Hepatocyte (in vitro differentiated cells): ENCODE measurements around the gene SMAP1. TPM values are rescaled to one million over a fixed set of nuclear protein-coding genes. Genes with fewer than 3 reads are reported as not detected.

ENCODE experiments used
- DNase-seq: peaks from one replicate; pipeline ENCODE4 v3.0.0-alpha.2; 2016; ENCODE audit warnings: low spot score
- H2AFZ ChIP-seq: fragments of 200-600 bp; sonication (generic); 2 replicates; pipeline ENCODE4 v1.6.0; 2016; ENCODE audit warnings: antibody characterized with exemption, mild to moderate bottlenecking
- H3K27ac ChIP-seq: fragments of 200-600 bp; sonication (generic); 2 replicates; pipeline ENCODE4 v1.5.1; 2016; ENCODE audit warnings: mild to moderate bottlenecking
- H3K27me3 ChIP-seq: fragments of 200-600 bp; sonication (generic); 2 replicates; pipeline ENCODE4 v1.6.1; 2016
- H3K36me3 ChIP-seq: fragments of 200-600 bp; sonication (generic); replicated peaks from 2 replicates; pipeline ENCODE4 v1.5.1; 2016; ENCODE audit warnings: low read depth; ENCODE audit not compliant: insufficient read depth
- H3K4me1 ChIP-seq: fragments of 200-600 bp; sonication (generic); 2 replicates; pipeline ENCODE4 v1.5.1; 2016; ENCODE audit warnings: mild to moderate bottlenecking, moderate library complexity; ENCODE audit not compliant: insufficient read depth
- H3K4me2 ChIP-seq: fragments of 200-600 bp; sonication (generic); 2 replicates; pipeline ENCODE4 v1.6.0; 2016
- H3K4me3 ChIP-seq: fragments of 200-600 bp; sonication (generic); 2 replicates; pipeline ENCODE4 v1.5.1; 2016; ENCODE audit warnings: mild to moderate bottlenecking
- H3K79me2 ChIP-seq: fragments of 200-600 bp; sonication (generic); 2 replicates; pipeline ENCODE4 v1.6.0; 2017; ENCODE audit warnings: mild to moderate bottlenecking
- H3K9me2 ChIP-seq: fragments of 200-600 bp; sonication (generic); replicated peaks from 2 replicates; pipeline ENCODE4 v1.6.0; 2017; ENCODE audit warnings: mild to moderate bottlenecking; ENCODE audit not compliant: insufficient read depth
- H3K9me3 ChIP-seq: fragments of 200-600 bp; sonication (generic); 2 replicates; pipeline ENCODE4 v1.5.1; 2016; ENCODE audit warnings: low read depth, mild to moderate bottlenecking
- H4K20me1 ChIP-seq: fragments of 200-600 bp; sonication (generic); 2 replicates; pipeline ENCODE4 v1.6.0; 2016; ENCODE audit warnings: mild to moderate bottlenecking; ENCODE audit not compliant: insufficient read depth, poor library complexity, severe bottlenecking
- EZH2 ChIP-seq: fragments of 200-600 bp; sonication (generic); IDR thresholded peaks from 2 replicates; pipeline ENCODE4 v1.6.1; 2016; ENCODE audit warnings: antibody characterized with exemption, mild to moderate bottlenecking, borderline replicate concordance
- EZH2phosphoT487 ChIP-seq: fragments of 200-600 bp; sonication (generic); IDR thresholded peaks from one replicate; pipeline ENCODE4 v1.6.1; 2018; ENCODE audit warnings: antibody characterized with exemption, mild to moderate bottlenecking, low read depth, moderate library complexity; ENCODE audit not compliant: unreplicated experiment, severe bottlenecking
- WGBS: methylation state at CpG from one replicate; pipeline ENCODE4 v1.1.6; 2016; ENCODE audit warnings: low lambda C conversion rate; ENCODE audit errors: missing lambda C conversion rate; 5-methylcytosine and 5-hydroxymethylcytosine counted together
- polyA plus RNA-seq: library from polyadenylated mRNA; unstranded; fragments of >200 nt; fragmentation: Nextera tagmentation; extraction: Ambion mirVana; gene quantifications from 2 replicates; pipeline ENCODE4 v1.2.1, GENCODE V29; 2016
- total RNA-seq: library from RNA; depleted of rRNA; stranded (reverse); fragments of >200 nt; gene quantifications from 2 replicates; pipeline ENCODE4 v1.2.3, GENCODE V29; 2014
- TF ChIP-seq, protein P1 (sequence below): fragments of 200-600 bp; sonication (generic); IDR thresholded peaks from 2 replicates; pipeline ENCODE4 v1.5.1; 2016; ENCODE audit warnings: antibody characterized with exemption, mild to moderate bottlenecking; ENCODE audit not compliant: poor library complexity

SMAP1 gene
- total and polyA plus RNA-seq, 2 experiments from 2014 or later, result 28.2 to 42.4 TPM

DNA sequence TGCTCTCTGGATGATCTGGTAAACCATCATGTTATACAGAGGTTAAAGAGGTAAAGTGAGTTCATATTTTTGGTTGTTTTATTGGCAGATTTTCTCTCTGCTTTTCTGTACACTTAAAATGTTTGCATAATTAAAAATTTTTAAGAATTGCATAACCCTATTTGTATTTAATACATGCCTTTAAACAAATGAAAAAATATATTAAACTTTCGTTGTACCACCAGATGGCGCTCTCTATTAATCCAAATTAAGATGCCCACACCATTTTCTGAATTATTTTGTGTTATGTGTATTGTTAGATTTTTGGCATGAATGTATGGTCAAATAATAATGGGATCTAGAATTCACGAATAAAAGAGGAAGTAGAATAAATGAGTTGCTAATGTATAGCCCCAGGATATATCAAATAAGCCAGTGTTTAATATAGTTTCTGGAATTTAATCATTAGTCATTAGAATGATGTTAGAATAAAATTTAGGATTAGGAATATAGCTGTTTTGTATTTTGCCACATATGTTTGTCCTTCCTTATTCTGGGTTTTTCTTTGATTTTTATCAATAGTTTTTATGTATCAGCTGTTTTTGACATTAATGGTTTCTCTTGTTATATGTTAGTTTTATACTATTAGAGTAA, 38.9 kb downstream of the SMAP1 start:
- 4% methylated on average over 3 of the region's 3 CpGs for WGBS
- Histone ChIP-seq H3K36me3 (no peaks in the 10 kb centered on the region), H3K79me2 (peaks cover 90% of the 10 kb centered on the region), H3K27ac (no peak overlapping the region), H3K4me3 (no peak overlapping the region), H3K27me3 (no peaks in the 10 kb centered on the region), H2AFZ (no peak overlapping the region), H3K9me2 (no peaks in the 10 kb centered on the region), H3K4me2 (no peak overlapping the region), H3K4me1 (no peaks in the 10 kb centered on the region), H4K20me1 (peaks cover 28% of the 10 kb centered on the region), H3K9me3 (no peaks in the 10 kb centered on the region)
- TF ChIP-seq, protein P1, sequence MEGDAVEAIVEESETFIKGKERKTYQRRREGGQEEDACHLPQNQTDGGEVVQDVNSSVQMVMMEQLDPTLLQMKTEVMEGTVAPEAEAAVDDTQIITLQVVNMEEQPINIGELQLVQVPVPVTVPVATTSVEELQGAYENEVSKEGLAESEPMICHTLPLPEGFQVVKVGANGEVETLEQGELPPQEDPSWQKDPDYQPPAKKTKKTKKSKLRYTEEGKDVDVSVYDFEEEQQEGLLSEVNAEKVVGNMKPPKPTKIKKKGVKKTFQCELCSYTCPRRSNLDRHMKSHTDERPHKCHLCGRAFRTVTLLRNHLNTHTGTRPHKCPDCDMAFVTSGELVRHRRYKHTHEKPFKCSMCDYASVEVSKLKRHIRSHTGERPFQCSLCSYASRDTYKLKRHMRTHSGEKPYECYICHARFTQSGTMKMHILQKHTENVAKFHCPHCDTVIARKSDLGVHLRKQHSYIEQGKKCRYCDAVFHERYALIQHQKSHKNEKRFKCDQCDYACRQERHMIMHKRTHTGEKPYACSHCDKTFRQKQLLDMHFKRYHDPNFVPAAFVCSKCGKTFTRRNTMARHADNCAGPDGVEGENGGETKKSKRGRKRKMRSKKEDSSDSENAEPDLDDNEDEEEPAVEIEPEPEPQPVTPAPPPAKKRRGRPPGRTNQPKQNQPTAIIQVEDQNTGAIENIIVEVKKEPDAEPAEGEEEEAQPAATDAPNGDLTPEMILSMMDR, result peak; percentile 77
- no peak for TF ChIP-seq EZH2
- peak; percentile 46 for DNase-seq

DNA sequence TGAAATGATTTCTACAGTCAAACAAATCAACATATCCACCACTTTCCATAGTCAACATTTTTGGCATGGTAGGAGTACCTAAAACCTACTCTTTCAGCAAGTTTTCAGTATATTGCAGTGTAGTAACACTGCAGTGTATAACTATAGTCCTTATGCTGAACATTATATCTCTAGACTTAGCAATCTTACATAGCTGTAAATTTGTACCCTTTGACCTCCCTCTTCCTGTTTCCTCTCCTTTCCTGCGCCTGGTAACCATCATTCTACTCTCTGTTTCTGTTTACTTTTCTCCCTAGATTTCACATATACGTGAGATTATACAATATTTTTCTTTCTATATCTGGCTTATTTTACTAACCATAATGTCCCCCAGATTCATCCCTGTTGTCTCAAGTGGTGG, 40.2 kb downstream of the SMAP1 start:
- H3K27me3 ChIP-seq, result no peaks in the 10 kb centered on the region
- H2AFZ ChIP-seq, result no peak overlapping the region
- TF ChIP-seq EZH2, result no peak
- TF ChIP-seq, protein P1, result no peak
- no peak for TF ChIP-seq EZH2phosphoT487
- H3K4me3 ChIP-seq, result no peak overlapping the region
- no peak for DNase-seq
- H3K4me2 ChIP-seq, result no peak overlapping the region
- no peaks in the 10 kb centered on the region for H3K36me3 ChIP-seq
- peaks cover 28% of the 10 kb centered on the region for H4K20me1 ChIP-seq
- H3K4me1 ChIP-seq, result no peaks in the 10 kb centered on the region
- H3K27ac ChIP-seq, result no peak overlapping the region
- H3K9me2 ChIP-seq, result no peaks in the 10 kb centered on the region
- H3K9me3 ChIP-seq, result no peaks in the 10 kb centered on the region
- 74% methylated on average over 2 of the region's 2 CpGs for WGBS
- H3K79me2 ChIP-seq, result peaks cover 90% of the 10 kb centered on the region

DNA sequence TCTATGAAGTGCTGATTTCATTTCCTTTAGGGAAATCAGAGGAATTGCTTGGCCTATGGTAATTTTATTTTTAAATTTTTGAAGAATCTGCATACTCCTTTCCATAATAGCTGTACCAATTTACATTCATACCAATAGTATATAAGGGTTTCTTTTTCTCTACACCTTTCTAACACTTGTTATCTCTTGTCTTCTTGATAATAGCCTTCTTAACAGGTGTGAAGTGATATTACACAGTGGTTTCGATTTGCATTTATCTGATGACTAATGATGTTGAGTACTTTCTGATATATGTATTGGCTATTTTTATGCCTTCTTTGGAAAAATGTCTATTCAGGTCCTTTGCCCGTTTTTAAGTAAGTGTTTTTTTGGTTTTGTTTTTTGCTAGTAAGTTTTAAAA, 40.8 kb downstream of the SMAP1 start:
- no peaks in the 10 kb centered on the region for H3K27me3 ChIP-seq
- peaks cover 90% of the 10 kb centered on the region for H3K79me2 ChIP-seq
- TF ChIP-seq EZH2, result no peak
- TF ChIP-seq EZH2phosphoT487, result no peak
- TF ChIP-seq, protein P1, result no peak
- peaks cover 28% of the 10 kb centered on the region for H4K20me1 ChIP-seq
- H3K36me3 ChIP-seq, result no peaks in the 10 kb centered on the region
- WGBS, result 91% methylated on average over 2 of the region's 2 CpGs
- no peaks in the 10 kb centered on the region for H3K4me1 ChIP-seq
- no peak overlapping the region for H3K27ac ChIP-seq
- H3K4me2 ChIP-seq, result no peak overlapping the region
- H2AFZ ChIP-seq, result no peak overlapping the region
- H3K4me3 ChIP-seq, result no peak overlapping the region
- no peak for DNase-seq
- no peaks in the 10 kb centered on the region for H3K9me2 ChIP-seq
- no peaks in the 10 kb centered on the region for H3K9me3 ChIP-seq

DNA sequence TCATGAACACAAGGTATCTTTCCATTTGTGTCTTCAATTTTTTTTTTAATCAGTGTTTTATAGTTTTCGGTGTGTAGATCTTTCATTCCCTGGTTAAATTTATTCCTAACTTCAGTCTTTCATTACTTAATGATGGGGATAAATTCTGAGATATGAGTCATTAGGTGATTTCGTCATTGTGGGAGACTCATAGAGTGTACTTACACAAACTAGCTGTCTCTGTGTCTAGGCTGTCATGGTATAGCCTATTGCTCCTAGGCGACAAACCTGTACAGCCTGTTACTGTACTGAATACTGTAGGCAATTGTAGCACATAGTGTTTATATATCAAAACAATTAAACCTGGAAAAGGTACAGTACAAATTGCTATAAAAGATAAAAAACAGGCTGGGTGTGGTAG, 42.1 kb downstream of the SMAP1 start:
- DNase-seq, result no peak
- WGBS, result 92% methylated on average over 3 of the region's 3 CpGs
- no peaks in the 10 kb centered on the region for H3K9me2 ChIP-seq
- H3K4me3 ChIP-seq, result no peak overlapping the region
- peaks cover 22% of the 10 kb centered on the region for H4K20me1 ChIP-seq
- H3K4me1 ChIP-seq, result no peaks in the 10 kb centered on the region
- H2AFZ ChIP-seq, result no peak overlapping the region
- TF ChIP-seq EZH2phosphoT487 (no peak), EZH2 (no peak)
- TF ChIP-seq, protein P1, result no peak
- no peak overlapping the region for H3K4me2 ChIP-seq
- H3K27me3 ChIP-seq, result no peaks in the 10 kb centered on the region
- H3K79me2 ChIP-seq, result peaks cover 90% of the 10 kb centered on the region
- peaks cover 2% of the 10 kb centered on the region for H3K9me3 ChIP-seq
- no peaks in the 10 kb centered on the region for H3K36me3 ChIP-seq
- H3K27ac ChIP-seq, result no peak overlapping the region
